HFFc6 (cell line): ENCODE measurements around the gene TACC2. TPM values are rescaled to one million over a fixed set of nuclear protein-coding genes. Genes with fewer than 3 reads are reported as not detected.

Experiments
- DNase-seq: peaks from one replicate; pipeline ENCODE4 v3.0.0-alpha.2; 2018
- H3K27ac Mint-ChIP-seq: 2 replicates; pipeline ENCODE4 v1.8.0; 2020; ENCODE audit warnings: mild to moderate bottlenecking, mixed read lengths
- H3K27me3 Mint-ChIP-seq: 2 replicates; pipeline ENCODE4 v1.8.0; 2021; ENCODE audit warnings: mild to moderate bottlenecking, moderate library complexity, mixed read lengths; ENCODE audit not compliant: insufficient read depth
- H3K36me3 Mint-ChIP-seq: 2 replicates; pipeline ENCODE4 v1.8.0; 2021; ENCODE audit warnings: low read depth, mixed read lengths
- H3K4me1 Mint-ChIP-seq: 2 replicates; pipeline ENCODE4 v1.8.0; 2020; ENCODE audit warnings: low read depth, mixed read lengths
- H3K4me3 Mint-ChIP-seq: 2 replicates; pipeline ENCODE4 v1.8.0; 2020; ENCODE audit warnings: mild to moderate bottlenecking, moderate library complexity, mixed read lengths
- H3K9me3 Mint-ChIP-seq: 2 replicates; pipeline ENCODE4 v1.8.0; 2020; ENCODE audit warnings: mild to moderate bottlenecking, mixed read lengths
- total RNA-seq, 6 experiments: library from RNA; stranded (reverse); fragmentation: NEBNext Ultra II Directional; extraction: Animal tissue kit (Norgen Biotek cat#: 25700); gene quantifications; 2 replicates in 1 of 6; 3 replicates in 5 of 6; pipeline ENCODE4 v1.2.3, GENCODE V29; 2021
- TF ChIP-seq, protein P1 (sequence below): fragments of 200-600 bp; sonication (generic); IDR thresholded peaks from 2 replicates; pipeline ENCODE4 v1.5.0; 2021; ENCODE audit warnings: antibody characterized with exemption, mild to moderate bottlenecking

TACC2 gene
- total RNA-seq, 6 experiments from 2014 or later = 15.9 to 19.5 (median 17.5) TPM

DNA sequence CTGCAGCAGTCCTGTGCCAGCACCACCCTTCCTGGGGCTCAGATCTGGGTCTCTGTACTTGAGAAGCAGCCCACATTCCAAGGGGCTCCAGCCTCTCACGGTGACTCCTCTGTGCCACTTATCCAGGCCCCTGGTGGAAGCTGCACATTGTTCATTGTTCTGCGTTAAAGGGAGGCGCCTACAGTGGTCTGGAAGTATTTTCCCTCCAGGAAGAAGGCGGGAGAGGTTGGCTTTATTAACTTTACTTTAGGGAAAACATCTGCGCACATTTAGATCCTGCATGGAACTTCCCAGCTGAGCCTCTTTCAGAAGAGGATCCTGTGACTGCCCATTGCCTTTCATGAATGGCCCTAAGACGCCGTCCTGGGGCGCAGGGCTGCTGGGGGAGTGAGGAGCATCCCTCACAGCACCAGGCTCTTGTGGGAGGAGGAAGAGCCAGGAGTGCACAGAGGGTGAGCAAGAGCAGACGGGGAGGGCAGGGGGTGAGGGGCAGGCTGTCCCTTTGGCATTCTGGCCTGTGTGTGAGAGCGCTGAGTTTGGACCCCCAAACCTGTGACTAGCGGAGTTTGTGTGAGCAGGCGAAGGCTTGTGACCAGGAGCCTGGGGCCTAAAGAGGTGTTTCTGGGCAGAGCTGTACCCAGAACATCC lies 183.5 kb downstream of the TACC2 start:
- peaks cover 10% of the 10 kb centered on the region for H3K4me1 Mint-ChIP-seq
- no peak overlapping the region for H3K27ac Mint-ChIP-seq
- no peak overlapping the region for H3K4me3 Mint-ChIP-seq

DNA sequence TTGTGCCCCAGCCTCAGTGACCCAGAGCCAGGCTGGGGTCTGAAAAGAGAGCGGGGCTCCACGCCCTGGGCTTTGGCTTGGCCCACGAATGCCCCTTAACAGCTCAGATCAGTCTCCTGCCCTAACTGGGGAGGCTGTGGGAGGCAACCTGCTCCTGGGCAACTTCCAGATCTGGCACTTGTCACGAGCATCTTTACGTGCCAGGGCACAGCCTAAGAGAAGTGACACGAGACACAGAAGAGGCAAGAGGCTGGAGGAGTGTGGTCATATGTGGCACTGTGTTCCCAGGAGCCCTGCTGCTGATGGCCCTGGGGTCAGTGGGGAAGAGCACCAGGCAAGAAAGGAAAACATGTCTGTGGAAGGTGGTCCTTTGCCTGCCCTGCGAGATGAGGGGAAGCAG lies 184.4 kb downstream of the TACC2 start:
- no peak overlapping the region for H3K27ac Mint-ChIP-seq

More for the DNA sequence above, 183.5 kb downstream of the TACC2 start:
- TF ChIP-seq, protein P1, sequence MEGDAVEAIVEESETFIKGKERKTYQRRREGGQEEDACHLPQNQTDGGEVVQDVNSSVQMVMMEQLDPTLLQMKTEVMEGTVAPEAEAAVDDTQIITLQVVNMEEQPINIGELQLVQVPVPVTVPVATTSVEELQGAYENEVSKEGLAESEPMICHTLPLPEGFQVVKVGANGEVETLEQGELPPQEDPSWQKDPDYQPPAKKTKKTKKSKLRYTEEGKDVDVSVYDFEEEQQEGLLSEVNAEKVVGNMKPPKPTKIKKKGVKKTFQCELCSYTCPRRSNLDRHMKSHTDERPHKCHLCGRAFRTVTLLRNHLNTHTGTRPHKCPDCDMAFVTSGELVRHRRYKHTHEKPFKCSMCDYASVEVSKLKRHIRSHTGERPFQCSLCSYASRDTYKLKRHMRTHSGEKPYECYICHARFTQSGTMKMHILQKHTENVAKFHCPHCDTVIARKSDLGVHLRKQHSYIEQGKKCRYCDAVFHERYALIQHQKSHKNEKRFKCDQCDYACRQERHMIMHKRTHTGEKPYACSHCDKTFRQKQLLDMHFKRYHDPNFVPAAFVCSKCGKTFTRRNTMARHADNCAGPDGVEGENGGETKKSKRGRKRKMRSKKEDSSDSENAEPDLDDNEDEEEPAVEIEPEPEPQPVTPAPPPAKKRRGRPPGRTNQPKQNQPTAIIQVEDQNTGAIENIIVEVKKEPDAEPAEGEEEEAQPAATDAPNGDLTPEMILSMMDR = no peak
- DNase-seq = no peak
- Mint-ChIP-seq H3K27me3 (no peaks in the 10 kb centered on the region; the same call in 1 of the 2 replicates), H3K9me3 (no peaks in the 10 kb centered on the region), H3K36me3 (no peaks in the 10 kb centered on the region; the same call in 1 of the 2 replicates)

DNA sequence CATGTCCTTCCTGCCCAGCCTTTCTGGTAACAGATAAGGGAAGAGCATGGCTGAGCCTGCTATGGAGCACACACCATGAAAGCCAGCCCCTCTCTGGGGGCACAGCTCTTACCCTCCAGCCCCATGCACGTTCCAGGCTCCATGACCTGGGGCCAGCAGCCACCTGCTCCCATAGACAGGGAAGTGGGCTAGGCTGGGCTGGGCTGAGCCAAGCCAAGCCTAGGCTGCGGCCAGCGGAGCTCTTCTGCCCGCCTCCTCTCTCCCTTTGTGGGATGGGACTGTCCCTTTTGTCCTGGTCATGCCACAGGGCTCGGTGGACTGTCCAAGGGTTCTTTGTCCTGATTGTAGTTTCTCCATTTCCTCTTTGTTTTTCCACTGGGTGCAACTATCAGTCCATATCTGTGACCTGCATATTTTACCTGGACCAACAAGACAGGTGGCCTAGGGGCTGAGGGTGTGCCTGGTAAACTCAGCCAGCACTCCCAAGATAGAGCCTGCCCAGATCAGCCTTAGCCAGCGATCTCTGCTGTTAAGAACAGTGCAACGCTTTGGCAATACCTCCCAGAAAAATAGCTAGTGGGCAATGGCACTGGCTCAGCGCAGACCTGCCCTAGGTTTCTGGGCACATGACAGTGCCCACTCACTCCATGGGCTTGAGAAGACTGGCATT lies 184.9 kb downstream of the TACC2 start:
- Mint-ChIP-seq H3K4me1 (peaks cover 10% of the 10 kb centered on the region), H3K9me3 (no peaks in the 10 kb centered on the region), H3K36me3 (no peaks in the 10 kb centered on the region; the same call in 1 of the 2 replicates), H3K4me3 (no peak overlapping the region), H3K27me3 (no peaks in the 10 kb centered on the region; the same call in 1 of the 2 replicates), H3K27ac (no peak overlapping the region)
- TF ChIP-seq, protein P1 = no peak
- no peak for DNase-seq

More for the DNA sequence above, 184.4 kb downstream of the TACC2 start:
- H3K27me3 Mint-ChIP-seq = no peaks in the 10 kb centered on the region; the same call in 1 of the 2 replicates
- TF ChIP-seq, protein P1 = no peak
- peaks cover 10% of the 10 kb centered on the region for H3K4me1 Mint-ChIP-seq
- DNase-seq = no peak
- no peak overlapping the region for H3K4me3 Mint-ChIP-seq
- H3K9me3 Mint-ChIP-seq = no peaks in the 10 kb centered on the region
- H3K36me3 Mint-ChIP-seq = no peaks in the 10 kb centered on the region; the same call in 1 of the 2 replicates

DNA sequence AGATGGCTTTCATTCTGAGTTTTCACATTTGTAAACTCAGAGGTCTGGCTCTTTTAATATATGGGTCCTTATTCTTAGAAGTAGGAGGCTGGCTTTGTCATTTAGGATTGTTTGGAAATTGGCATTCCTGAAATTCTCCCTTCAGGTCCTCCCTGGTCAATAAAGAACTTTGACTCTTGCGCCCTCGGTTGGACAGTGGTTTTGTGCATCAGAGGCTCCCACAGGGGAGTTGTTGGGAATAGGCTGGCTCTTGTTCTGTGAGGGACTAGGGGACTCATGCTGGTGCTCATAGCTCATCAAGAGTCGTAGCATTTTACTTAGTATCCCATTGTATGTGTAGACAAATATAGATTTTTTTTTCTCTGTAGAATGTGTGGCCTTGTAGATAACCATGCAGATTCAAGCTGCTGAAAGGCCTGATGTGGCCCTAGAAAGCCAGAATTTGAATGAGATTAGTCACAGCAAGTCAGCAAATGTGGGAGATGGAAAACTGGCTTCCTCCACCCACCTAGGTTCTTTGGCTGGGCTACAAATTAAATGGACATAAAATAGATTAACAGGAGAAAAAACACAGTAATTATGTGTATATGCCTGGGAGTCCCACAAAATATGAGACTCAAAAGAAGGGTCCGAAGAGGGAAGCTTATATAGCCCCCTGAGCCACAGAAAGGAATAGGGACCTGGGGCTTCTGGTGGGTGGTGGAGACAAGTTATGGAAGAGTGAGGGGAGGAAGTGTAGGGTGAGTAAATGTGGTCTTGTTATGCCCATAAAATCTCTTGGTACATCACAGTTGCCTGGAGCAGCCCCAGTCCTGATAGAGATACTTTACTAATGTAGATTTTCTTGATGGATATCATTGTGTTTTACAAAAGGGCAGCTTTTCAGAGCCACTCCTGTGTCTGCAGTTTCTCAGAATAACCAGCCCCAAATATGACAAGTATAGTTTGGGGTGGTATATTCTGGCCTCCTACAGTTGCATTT lies 187.6 kb downstream of the TACC2 start:
- H3K9me3 Mint-ChIP-seq = no peaks in the 10 kb centered on the region
- H3K4me3 Mint-ChIP-seq = no peak overlapping the region
- H3K27me3 Mint-ChIP-seq = peaks cover 2% of the 10 kb centered on the region
- peaks cover 18% of the 10 kb centered on the region for H3K4me1 Mint-ChIP-seq
- DNase-seq = no peak
- H3K27ac Mint-ChIP-seq = no peak overlapping the region; the same call in 1 of the 2 replicates
- H3K36me3 Mint-ChIP-seq = no peaks in the 10 kb centered on the region; the same call in 1 of the 2 replicates
- TF ChIP-seq, protein P1 = no peak

DNA sequence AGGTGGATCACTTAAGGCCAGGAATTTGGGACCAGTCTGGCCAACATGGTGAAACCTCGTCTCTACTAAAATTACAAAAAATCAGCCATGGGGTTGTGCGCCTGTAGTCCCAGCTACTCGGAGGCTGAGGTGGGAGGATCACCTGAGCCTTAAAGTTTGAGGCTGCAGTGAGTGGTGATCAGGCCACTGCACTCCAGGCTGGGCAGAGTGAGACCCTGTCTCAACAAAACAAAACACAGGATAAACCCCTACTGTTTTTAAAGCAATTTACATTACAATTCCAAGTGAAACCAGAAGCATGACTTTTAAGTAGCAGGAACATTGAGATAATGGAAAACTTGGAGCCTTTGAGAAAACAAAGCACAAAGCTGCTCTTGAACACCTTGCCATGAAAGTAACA lies 189.7 kb downstream of the TACC2 start:
- Mint-ChIP-seq H3K9me3 (no peaks in the 10 kb centered on the region), H3K27me3 (peaks cover 2% of the 10 kb centered on the region), H3K4me3 (no peak overlapping the region), H3K27ac (no peak overlapping the region), H3K4me1 (peaks cover 39% of the 10 kb centered on the region), H3K36me3 (no peaks in the 10 kb centered on the region)
- no peak for DNase-seq
- TF ChIP-seq, protein P1 = no peak
